ENCODE data around the gene SFTPD. TPM values are rescaled to one million over a fixed set of nuclear protein-coding genes. Genes with fewer than 3 reads are reported as not detected.
A peak's percentile ranks its signal among the peaks of the same experiment; 100 is the strongest.

The SFTPD gene
- total and polyA plus RNA-seq, 9 of the 15 experiments (the other 6 are each of a cell fraction or from before 2014, with no cell fraction given) = 0.20 TPM; not detected in 8

DNA sequence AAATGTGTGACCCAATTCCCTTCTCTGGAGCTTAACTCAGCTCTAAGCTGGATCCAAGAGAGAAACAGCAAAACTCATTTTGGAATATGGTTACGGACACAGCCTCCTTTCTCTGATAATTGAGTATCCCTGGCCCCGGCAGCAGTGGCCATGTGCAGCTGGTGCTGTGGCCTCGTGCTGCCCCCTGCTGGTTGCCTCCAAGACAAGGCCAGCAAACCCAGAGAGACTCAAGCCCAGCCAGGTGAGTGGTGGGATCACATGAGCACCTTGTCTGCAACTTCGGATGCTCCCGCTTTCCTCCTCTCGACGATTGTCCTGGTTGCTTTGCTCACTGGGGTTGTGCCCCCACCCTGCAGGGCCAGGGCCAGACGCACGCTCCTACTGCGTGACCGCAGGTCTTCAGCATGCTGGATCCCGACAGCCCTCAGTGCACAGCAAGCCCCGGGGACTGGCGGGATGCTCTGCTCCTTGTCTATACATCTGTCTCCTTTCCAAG is 19.4 kb downstream of the SFTPD start (continued):
- TF ChIP-seq, protein P1, sequence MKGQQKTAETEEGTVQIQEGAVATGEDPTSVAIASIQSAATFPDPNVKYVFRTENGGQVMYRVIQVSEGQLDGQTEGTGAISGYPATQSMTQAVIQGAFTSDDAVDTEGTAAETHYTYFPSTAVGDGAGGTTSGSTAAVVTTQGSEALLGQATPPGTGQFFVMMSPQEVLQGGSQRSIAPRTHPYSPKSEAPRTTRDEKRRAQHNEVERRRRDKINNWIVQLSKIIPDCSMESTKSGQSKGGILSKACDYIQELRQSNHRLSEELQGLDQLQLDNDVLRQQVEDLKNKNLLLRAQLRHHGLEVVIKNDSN (CRISPR knock-in tag; IDR thresholded peaks at IDR 0.05) = peak; percentile 34; the same call in 1 of the 2 replicates
- TF ChIP-seq BRCA1 (IDR thresholded peaks at IDR 0.05) = no peak
- 0 out of 2 replicates have a peak, but pooled peaks have one; percentile 49 for TF ChIP-seq BRCA1 (CRISPR knock-in tag; IDR thresholded peaks at IDR 0.05)
- TF ChIP-seq, protein P2, sequence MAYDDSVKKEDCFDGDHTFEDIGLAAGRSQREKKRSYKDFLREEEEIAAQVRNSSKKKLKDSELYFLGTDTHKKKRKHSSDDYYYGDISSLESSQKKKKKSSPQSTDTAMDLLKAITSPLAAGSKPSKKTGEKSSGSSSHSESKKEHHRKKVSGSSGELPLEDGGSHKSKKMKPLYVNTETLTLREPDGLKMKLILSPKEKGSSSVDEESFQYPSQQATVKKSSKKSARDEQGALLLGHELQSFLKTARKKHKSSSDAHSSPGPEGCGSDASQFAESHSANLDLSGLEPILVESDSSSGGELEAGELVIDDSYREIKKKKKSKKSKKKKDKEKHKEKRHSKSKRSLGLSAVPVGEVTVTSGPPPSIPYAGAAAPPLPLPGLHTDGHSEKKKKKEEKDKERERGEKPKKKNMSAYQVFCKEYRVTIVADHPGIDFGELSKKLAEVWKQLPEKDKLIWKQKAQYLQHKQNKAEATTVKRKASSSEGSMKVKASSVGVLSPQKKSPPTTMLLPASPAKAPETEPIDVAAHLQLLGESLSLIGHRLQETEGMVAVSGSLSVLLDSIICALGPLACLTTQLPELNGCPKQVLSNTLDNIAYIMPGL (CRISPR knock-in tag; IDR thresholded peaks at IDR 0.05) = no peak
- TF ChIP-seq MAZ (CRISPR knock-in tag; conservative IDR thresholded peaks at IDR 0.05 in 1 of 2, IDR thresholded peaks at IDR 0.05 in 1 of 2) = peak; percentile 28 to 51; a peak in 1 of 4 replicates
- TF ChIP-seq ELF2 (CRISPR knock-in tag; IDR thresholded peaks at IDR 0.05) = no peak
- TF ChIP-seq ZNF354B (CRISPR knock-in tag; IDR thresholded peaks at IDR 0.05) = no peak
- TF ChIP-seq, protein P3, sequence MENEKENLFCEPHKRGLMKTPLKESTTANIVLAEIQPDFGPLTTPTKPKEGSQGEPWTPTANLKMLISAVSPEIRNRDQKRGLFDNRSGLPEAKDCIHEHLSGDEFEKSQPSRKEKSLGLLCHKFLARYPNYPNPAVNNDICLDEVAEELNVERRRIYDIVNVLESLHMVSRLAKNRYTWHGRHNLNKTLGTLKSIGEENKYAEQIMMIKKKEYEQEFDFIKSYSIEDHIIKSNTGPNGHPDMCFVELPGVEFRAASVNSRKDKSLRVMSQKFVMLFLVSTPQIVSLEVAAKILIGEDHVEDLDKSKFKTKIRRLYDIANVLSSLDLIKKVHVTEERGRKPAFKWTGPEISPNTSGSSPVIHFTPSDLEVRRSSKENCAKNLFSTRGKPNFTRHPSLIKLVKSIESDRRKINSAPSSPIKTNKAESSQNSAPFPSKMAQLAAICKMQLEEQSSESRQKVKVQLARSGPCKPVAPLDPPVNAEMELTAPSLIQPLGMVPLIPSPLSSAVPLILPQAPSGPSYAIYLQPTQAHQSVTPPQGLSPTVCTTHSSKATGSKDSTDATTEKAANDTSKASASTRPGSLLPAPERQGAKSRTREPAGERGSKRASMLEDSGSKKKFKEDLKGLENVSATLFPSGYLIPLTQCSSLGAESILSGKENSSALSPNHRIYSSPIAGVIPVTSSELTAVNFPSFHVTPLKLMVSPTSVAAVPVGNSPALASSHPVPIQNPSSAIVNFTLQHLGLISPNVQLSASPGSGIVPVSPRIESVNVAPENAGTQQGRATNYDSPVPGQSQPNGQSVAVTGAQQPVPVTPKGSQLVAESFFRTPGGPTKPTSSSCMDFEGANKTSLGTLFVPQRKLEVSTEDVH (IDR thresholded peaks at IDR 0.05; ENCODE audit: low read depth, partially characterized antibody) = no peak
- no peak for TF ChIP-seq BRD9 (IDR thresholded peaks at IDR 0.05; ENCODE audit: low read depth, partially characterized antibody)
- TF ChIP-seq GABPB1 (CRISPR knock-in tag; IDR thresholded peaks at IDR 0.05) = peak; percentile 40; the same call in 1 of the 2 replicates
- peak; percentile 14; the same call in 1 of the 2 replicates for TF ChIP-seq CHD2 (IDR thresholded peaks at IDR 0.05; ENCODE audit: low read depth, low read length)
- peak; percentile 51; the same call in 1 of the 2 replicates for TF ChIP-seq BHLHE40 (IDR thresholded peaks at IDR 0.05; ENCODE audit: low read length)
- peak; percentile 62; the same call in 1 of the 2 replicates for TF ChIP-seq NR2C2 (CRISPR knock-in tag; IDR thresholded peaks at IDR 0.05)
- TF ChIP-seq NR2C2 (tag; IDR thresholded peaks at IDR 0.05) = no peak
- TF ChIP-seq, protein P4, sequence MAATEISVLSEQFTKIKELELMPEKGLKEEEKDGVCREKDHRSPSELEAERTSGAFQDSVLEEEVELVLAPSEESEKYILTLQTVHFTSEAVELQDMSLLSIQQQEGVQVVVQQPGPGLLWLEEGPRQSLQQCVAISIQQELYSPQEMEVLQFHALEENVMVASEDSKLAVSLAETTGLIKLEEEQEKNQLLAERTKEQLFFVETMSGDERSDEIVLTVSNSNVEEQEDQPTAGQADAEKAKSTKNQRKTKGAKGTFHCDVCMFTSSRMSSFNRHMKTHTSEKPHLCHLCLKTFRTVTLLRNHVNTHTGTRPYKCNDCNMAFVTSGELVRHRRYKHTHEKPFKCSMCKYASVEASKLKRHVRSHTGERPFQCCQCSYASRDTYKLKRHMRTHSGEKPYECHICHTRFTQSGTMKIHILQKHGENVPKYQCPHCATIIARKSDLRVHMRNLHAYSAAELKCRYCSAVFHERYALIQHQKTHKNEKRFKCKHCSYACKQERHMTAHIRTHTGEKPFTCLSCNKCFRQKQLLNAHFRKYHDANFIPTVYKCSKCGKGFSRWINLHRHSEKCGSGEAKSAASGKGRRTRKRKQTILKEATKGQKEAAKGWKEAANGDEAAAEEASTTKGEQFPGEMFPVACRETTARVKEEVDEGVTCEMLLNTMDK (IDR thresholded peaks at IDR 0.05; ENCODE audit: borderline replicate concordance, insufficient read depth, low read depth, low read length, poor library complexity, severe bottlenecking) = peak; percentile 59
- peak; percentile 37 for TF ChIP-seq ZFP36 (IDR thresholded peaks at IDR 0.05; ENCODE audit: low read depth, low read length, partially characterized antibody)
- no peak for TF ChIP-seq ZNF12 (CRISPR knock-in tag; IDR thresholded peaks at IDR 0.05)
- no peak for TF ChIP-seq ZNF384 (IDR thresholded peaks at IDR 0.05; ENCODE audit: low read depth, low read length)
- TF ChIP-seq KDM2B (CRISPR knock-in tag; IDR thresholded peaks at IDR 0.05) = no peak
- TF ChIP-seq, protein P5, sequence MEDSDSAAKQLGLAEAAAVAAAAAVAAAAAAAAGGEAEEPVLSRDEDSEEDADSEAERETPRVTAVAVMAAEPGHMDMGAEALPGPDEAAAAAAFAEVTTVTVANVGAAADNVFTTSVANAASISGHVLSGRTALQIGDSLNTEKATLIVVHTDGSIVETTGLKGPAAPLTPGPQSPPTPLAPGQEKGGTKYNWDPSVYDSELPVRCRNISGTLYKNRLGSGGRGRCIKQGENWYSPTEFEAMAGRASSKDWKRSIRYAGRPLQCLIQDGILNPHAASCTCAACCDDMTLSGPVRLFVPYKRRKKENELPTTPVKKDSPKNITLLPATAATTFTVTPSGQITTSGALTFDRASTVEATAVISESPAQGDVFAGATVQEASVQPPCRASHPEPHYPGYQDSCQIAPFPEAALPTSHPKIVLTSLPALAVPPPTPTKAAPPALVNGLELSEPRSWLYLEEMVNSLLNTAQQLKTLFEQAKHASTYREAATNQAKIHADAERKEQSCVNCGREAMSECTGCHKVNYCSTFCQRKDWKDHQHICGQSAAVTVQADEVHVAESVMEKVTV (CRISPR knock-in tag; IDR thresholded peaks at IDR 0.05) = peak; percentile 97
